Measurements from ENCODE around the gene SLC39A11. TPM values are rescaled to one million over a fixed set of nuclear protein-coding genes. Genes with fewer than 3 reads are reported as not detected.

Gene SLC39A11
- total RNA-seq, 1 experiment from 2014 or later = 15.2 TPM

GRCh38 chr17:72598695-72599094, 493.8 kb downstream of the SLC39A11 start:
- H4K20me1 ChIP-seq (ENCODE audit: control insufficient read depth, insufficient read depth, insufficient read length) = no peaks in the 10 kb centered on the region
- no peak overlapping the region for H3K18ac ChIP-seq (ENCODE audit: insufficient read length, low read depth, low read length)
- Mint-ChIP-seq H3K27ac (no peak overlapping the region), H3K27me3 (ENCODE audit: low read depth) (peaks cover 53% of the 10 kb centered on the region), H3K4me3 (no peak overlapping the region), H3K4me1 (peaks cover 19 to 20% of the 10 kb centered on the region in 2 experiments), H3K36me3 (ENCODE audit: insufficient read depth in 1 of 3, low read depth in 3 of 3) (no peaks in the 10 kb centered on the region), H3K9me3 (no peaks in the 10 kb centered on the region; a peak in 1 of 5 replicates)
- no peak overlapping the region for H2AFZ ChIP-seq (ENCODE audit: low read length)
- no peak overlapping the region for H4K91ac ChIP-seq (ENCODE audit: insufficient read length, low read depth, low read length)
- H2BK20ac ChIP-seq (ENCODE audit: low read depth, low read length, poor library complexity, severe bottlenecking) = no peak overlapping the region
- no peaks in the 10 kb centered on the region for H3K79me1 ChIP-seq (ENCODE audit: insufficient read depth, low read depth, low read length, poor library complexity, severe bottlenecking)
- no peak overlapping the region for H4K8ac ChIP-seq (replicated peaks; ENCODE audit: insufficient read length, low read depth, low read length)
- H2BK15ac ChIP-seq (ENCODE audit: low read depth, low read length) = no peak overlapping the region
- DNase-seq = no peak
- no peaks in the 10 kb centered on the region for H3K79me2 ChIP-seq (ENCODE audit: insufficient read depth, low read length)
- no peak overlapping the region for H3K27ac ChIP-seq (ENCODE audit: insufficient read length, low read depth, low read length)
- no peak overlapping the region for H3K14ac ChIP-seq (ENCODE audit: insufficient read depth, low read length)
- 0 out of 2 replicates have a peak, but pooled peaks cover 2% of the 10 kb centered on the region for H3K4me1 ChIP-seq (ENCODE audit: insufficient read depth, low read length)
- H3T11ph ChIP-seq (ENCODE audit: low read length) = no peak overlapping the region
- no peaks in the 10 kb centered on the region for H3K23me2 ChIP-seq (ENCODE audit: insufficient read length, low read depth, low read length, poor library complexity, severe bottlenecking)
- no peaks in the 10 kb centered on the region for H3K9me3 ChIP-seq (ENCODE audit: control insufficient read depth, low read depth, low read length)
- no peak overlapping the region for H2BK120ac ChIP-seq (ENCODE audit: low read depth, low read length, poor library complexity, severe bottlenecking)
- H3K9ac ChIP-seq (ENCODE audit: extremely low read depth, insufficient read length, low read length) = no peak overlapping the region
- H3K27me3 ChIP-seq (ENCODE audit: insufficient read depth, low read length) = no peaks in the 10 kb centered on the region
- H3K4ac ChIP-seq (ENCODE audit: low read depth, low read length) = no peak overlapping the region
- no peak overlapping the region for H2BK12ac ChIP-seq (ENCODE audit: insufficient read length, low read depth, low read length)
- no peak overlapping the region for H3K56ac ChIP-seq (ENCODE audit: insufficient read length, low read depth, low read length)
- H3K23ac ChIP-seq (ENCODE audit: insufficient read length, low read depth, low read length) = no peak overlapping the region
- H2AK5ac ChIP-seq (ENCODE audit: insufficient read length, low read length) = no peak overlapping the region
- WGBS (ENCODE audit: extremely low coverage, insufficient read length, low lambda C conversion rate) = no CpG with 5 or more reads among the region's 6 CpGs
- no peak overlapping the region for H3K4me2 ChIP-seq (ENCODE audit: insufficient read depth, insufficient read length, low read length)
- TF ChIP-seq CTCF (conservative IDR thresholded peaks at IDR 0.05) = no peak
- no peak overlapping the region for H2BK5ac ChIP-seq (ENCODE audit: insufficient read length, low read length)
- no peak overlapping the region for H4K5ac ChIP-seq (ENCODE audit: insufficient read length, low read depth, low read length)
